Activated CD4-positive, alpha-beta T cell treated with anti-CD3 and anti-CD28 coated beads for 24 hours (primary cell): ENCODE data around the gene DNMT1.
"Not testable (repeated sequence)": the region's sequence is repeated elsewhere in the genome, so short reads cannot be mapped to it uniquely, and the experiment has no call there.

Experiments used
- DNase-seq, 2 donors: peaks; one replicate each; pipeline ENCODE4 v3.0.0-alpha.2; 2020; ENCODE audit warnings: low read depth in 2 of 2

Gene DNMT1

DNA sequence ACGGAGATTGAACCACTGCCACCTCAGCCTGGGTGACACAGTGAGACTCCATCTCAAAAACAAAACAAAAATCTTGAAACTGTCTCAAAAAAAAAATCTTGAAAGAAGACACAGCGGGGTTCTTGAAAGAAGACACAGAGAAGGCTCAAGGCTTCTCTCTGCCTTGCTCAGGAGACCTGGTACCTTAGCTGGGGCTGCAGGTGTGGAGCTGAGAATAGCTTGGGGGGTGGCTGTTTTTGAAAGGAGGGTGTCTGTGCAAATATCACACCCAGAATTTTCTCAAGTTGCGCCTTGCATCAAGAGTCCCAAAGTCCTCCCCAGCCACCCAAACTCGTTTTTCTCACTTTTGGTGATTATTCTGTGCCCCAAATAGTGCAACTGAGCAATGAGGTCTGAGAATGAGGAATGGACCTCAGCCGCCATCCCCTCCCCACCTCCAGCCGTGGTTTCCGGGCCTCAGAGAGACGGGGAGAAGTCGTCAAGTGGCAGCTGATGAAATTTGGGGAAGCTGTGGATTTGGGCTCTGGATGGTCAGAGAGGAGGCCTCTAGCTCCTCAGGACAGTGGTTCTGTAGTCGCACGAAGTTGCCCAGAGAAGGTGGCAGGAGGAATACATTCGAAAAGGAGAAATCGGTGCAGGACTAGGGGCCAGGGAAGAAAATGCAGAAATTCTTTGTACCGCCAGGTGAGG, 27.6 kb upstream of the DNMT1 start:
- DNase-seq, result no peak

DNA sequence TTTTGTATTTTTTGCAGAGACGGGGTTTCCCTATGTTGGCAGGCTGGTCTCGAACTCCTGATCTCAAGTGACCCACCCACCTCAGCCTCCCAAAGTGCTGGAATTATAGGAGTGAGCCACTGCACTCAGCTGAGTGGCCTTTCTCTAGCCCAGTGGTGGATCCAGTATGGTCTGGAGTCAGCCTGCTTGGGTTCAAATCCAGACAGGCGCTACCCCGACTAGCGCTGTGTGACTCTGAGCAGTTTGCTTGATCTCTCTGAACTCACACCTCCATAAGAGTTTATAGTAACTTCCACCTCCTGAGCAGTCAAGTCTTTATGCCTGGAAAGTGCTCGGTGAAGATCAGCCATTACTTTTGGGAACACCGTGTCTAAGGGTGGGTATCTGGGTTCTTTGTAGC, 25.9 kb upstream of the DNMT1 start:
- DNase-seq, result no peak

DNA sequence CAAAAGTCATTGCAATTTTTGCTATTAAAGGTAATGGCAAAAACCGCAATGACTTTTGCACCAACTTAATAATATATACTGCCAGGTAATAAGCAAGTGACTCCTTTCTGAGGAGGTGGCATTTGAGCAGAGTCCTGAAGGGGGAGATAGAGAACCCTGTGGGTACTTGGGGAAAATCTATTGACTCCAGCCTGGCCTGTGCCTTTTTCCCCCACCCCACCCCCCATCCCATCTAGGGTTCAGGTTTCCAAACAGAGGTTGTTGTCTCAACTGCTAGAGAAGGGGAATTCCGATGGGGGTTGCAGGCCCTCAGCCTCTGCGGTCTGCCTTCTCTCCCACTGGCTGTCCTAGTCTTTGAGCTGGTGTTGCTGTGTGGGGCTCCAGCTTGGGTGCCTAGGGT, 24.9 kb upstream of the DNMT1 start:
- no peak for DNase-seq

DNA sequence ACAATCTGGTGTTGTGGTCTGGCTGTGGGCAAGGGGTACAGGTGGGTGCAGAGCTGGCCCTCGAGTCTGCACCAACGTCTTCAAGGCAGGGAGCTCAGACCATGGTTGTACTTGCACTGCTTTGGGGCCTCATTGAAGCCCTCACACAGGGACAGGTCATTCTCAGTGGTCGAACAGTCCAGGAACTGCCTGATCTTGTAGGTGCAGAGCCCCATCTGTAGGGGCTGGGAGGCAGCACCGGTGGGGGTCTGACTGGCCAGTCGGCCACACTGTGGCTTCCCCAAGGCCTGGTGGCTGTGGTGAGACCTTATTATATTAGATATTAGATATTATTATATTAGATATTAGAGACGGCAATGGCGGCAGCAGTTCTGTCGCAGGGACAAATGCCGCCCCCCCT, 22.3 kb upstream of the DNMT1 start:
- DNase-seq, result no peak

DNA sequence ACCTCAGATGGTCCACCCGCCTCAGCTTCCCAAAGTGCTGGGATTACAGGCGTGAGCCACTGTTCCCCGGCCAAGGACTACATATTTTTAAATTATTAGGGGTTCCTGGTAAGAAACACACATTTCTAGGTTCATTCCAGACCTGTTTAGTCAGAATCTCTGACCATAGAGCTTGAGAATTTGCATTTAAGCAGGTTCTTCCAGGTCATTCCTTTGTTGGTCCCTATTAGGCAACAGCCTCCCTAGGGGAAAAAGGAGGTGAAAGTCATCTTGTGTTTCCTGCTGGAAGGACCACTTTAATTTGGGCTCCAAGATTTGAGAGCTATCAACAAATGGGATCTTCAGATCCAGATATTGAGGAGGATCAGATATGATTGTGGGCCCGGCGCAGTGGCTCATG, 20.0 kb upstream of the DNMT1 start:
- no peak for DNase-seq

DNA sequence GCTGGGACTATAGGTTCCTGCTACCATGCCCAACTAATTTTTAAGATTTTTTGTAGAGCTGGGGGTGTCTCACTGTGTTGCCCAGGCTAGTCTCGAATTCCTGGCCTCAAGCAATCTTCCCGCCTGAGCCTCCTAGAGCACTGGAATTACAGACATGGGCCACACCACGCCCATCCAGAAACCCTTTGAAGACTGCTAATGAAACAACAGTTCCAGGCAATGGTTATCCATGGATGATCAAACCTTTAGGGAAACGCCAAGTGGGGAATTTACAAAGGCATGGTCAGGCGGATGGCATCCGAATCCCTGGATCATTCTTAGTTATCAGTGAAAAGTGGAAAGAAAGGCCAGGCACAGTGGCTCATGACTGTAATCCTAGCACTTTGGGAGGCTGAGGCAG, 16.9 kb upstream of the DNMT1 start:
- no peak for DNase-seq

DNA sequence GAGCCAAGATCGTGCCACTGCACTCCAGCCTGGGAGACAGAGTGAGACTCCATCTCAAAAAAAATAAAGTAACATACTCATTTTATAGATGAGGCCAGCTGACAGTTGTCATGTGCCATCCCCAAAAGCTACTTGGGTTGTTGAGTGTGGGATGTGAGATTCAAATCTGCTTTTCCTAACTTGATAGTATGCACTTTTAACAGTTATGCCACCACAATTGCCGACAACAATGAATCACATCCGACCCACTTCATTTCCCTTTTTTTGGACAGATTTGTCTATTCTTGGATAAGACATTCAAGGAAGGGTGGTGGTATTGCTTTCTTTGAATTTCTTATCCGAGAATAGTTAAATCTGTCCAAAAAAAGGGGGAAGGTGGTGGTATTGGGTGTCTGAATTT, 16.3 kb upstream of the DNMT1 start:
- no peak for DNase-seq

DNA sequence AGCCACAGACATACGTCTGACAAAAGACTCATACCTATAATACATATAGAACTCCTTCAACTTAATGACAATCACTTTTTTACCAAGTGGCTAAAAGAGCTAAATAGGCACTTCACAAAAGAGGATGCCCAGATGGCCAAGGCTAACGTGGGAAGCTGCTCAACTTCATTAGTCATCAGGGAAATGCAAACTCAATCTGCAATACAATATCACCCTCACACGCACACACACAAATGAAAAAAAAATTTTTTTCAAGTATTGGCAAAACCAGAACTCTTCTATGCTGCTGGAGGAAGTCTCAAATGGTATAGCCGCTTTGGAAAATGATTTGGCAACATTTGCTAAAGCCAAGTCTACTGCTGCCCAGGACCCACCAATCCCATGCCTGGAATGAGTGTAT, 14.6 kb upstream of the DNMT1 start:
- no peak for DNase-seq

DNA sequence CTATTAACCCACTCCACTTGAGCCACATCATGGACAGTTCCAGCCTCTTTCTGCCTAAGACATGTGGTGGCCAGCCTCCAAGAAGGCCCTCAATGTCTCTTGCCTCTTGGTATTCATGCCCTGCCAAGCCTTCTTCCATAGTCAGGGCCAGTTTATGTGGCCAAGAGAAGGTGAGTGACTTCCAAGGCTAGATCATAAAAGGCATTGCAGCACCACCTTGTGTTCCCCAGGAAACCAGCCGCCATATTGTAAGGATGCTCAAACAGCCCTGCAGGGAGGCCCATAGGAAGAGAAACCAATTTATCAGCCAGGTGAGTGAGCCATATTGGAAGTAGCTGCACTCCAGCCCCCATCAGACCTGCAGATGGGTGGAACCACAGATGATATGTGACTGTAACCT, 12.3 kb upstream of the DNMT1 start:
- DNase-seq, result no peak

DNA sequence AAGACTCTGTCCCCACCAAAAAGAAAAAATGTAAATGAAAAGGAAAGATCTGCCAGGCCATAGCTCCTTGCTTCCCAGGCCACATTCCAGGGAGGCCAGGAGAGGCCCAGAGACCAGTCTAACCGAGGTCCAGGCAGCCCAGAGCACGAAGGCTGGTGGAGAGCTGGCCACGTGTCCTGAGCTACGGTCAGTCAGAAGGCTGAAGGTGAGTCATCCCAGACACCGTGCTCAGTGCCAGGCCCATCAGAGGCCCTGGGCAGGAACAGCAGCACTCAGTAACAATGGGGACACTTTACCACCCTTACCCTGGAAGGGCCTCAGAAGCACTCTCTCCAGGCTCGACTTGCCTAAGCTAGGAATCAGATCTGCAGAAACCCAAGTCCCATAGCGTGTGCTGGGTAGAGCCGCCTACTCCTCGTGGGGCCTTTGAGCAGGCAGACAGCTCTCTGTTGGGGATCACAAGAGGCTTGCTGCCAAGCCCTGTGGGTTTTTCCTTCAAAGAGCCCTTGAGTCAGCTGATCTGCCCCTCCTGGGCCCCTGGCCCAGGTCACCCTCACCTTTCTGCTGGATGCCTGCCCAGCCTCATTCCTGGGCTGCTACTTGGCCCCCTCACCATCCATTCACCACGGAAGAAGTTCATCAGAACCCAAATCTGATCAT, 11.6 kb upstream of the DNMT1 start:
- no peak for DNase-seq

DNA sequence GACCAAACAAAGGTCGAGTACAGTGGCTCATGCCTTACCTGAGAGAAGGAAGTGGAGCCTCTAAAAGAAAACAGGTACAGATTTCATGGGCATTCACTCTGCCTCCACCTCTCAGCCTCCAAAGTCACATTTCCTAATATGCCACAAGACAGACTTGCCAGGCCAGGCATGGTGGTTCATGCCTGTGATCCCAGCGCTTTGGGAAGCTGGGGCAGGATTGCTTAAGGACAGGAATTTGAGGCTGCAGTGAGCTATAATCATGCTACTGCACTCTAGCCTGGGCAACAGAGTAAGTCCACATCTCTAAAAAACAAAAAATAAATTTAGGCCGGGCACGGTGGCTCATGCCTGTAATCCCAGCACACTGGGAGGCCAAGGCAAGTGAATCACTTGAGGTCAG, 10.9 kb upstream of the DNMT1 start:
- no peak for DNase-seq

DNA sequence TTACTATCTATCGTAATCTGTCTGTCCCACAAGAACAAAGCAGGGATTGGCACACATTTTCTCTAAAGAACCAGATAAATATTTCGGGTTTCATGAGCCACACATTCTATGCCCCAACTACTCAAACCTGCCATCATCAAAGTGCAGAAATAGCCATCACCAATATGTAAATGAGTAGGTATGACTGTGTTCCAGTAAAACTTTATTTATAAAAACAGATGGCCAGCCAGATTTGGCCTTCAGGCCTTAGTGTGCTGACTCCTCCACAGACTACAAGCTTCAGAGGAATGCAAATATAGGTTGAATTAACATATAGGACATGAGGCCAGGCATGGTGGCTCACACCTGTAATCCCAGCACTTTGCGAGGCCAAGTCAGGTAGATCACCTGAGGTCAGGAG, 8.9 kb upstream of the DNMT1 start:
- no peak for DNase-seq

DNA sequence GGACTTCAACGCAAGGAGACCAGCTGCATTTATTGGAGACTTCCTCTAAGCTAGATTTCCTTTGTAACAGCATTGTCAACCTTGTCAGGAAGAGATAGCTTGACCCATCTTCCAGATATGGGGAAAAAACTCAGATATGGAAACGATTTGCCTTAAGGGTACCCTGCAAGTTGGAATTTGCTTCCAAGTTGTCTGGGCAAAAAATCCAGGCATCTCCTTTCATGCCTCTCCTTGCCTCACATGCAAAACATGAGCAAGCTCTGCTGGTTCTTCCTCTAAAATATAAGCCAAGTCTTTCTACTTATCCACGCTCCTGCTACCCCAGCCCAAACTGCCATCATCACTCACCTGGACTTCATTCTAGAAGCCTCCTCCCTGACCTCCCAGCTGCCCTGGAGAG, 6.4 kb upstream of the DNMT1 start:
- DNase-seq, result no peak

DNA sequence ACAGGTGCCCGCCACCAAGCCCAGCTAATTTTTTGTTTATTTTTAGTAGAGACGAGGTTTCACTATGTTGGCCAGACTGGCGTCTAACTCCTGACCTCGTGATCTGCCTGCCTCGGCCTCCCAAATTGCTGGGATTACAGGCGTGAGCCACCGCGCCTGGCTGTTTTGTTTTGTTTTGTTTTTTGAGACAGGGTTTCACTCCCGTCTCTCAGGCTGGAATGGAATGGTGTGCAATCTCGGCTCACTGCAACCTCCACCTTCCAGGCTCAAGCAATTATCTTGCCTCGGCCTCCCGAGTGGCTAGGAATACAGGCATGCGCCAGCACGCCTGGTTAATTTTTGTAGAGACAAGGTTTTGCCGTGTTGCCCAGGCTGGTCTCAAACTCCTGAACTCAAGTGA, 5.3 kb upstream of the DNMT1 start:
- not testable (repeated sequence) for DNase-seq

DNA sequence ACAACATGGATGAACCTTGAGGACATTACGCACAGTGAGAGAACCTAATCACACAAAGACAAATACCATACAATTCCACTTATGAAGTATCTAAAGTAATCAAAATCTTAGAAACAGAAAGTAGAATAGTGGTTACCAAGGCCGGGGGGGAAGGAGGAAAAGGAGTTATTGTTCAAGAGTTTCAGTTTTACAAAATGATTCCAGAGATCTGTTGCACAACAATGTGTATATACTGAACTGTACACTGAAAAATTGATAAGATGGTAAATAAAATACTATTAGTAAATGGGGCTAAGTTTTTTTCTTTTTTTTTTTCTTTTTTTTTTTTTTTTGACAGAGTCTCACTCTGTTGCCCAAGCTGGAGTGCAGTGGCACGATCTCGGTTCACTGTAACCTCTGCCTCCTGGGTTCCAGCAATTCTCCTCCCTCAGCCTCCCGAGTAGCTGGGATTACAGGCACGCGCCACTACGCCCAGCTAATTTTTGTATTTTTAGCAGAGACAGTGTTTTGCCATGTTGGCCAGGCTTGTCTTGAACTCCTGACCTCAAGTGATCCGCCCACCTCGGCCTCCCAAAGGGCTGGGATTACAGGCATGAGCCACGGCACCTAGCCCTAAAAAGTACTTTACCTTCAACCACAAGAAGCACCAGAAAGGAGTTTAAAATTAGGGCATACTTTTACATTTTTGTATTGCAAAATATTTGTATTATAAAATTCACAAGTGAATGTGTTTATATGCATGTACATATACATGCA, 4.3 kb upstream of the DNMT1 start:
- DNase-seq, result not testable (repeated sequence)

DNA sequence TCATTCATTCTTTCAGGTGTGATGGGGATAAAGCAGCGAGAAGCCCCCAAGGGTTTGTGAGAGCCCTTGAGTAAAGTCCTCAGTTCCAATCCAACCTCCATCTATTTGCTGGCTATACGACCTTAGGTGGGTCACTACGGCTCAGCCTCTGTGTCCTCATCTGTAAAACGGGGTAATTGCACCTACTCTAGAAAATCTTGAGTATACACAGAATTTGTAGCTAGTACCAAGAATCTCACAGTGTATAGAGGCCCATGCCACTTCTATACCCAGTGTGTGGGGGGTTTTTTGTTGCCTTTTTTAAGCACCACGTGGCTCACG, 406 bp upstream of the DNMT1 start:
- DNase-seq, result no peak

DNA sequence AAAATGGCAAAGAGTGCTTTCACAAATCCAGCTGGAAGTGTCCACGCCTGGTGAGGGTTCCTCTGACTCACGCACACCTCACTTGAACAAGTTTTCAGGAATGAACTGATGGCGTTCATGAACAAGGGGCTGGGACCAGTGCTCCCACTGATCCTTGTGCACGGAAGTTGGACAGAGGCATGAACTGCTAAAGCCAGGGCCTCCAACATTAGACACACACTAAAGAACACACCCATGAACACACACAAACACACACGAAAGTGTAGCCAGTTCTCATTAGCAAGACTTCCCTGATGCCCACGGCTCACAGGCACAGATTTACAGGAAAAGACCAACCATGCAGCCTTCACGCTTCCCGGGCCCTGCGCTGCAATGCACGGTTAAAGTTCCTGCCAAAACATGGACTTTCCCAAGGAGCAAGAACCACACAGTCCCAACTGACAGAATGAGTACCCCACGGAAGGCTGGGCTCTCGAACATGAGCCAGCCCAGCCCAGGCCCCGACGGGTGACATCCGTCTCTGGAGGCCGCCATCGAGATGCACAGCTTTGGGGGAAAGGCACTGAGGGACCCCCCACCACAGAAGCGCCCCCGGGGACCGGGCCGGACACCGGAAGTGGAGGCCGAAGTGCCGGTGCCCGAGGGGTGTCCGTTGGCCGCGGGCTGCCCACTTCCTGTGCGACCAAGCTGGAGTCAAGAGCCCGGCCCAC, 808 bp downstream of the DNMT1 start:
- peak in 1 of 2 donors; percentile 13 for DNase-seq

DNA sequence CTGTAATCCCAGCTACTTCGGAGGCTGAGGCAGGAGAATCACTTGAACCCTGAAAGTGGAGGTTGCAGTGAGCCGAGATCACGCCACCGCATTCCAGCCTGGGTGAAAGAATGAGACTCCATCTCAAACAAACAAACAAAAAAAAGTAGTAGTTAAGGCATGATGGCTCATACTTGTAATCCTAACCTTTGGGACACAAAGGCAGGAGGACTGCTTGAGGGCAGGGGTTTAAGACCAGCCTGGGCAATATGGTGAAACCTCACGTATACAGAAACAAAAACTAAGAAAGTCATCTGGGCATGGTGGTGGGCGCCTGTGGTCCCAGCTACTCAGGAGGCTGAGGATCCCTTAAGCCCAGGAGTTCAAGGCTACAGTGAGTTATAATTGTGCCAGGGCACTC, 1.8 kb downstream of the DNMT1 start:
- DNase-seq, result no peak

DNA sequence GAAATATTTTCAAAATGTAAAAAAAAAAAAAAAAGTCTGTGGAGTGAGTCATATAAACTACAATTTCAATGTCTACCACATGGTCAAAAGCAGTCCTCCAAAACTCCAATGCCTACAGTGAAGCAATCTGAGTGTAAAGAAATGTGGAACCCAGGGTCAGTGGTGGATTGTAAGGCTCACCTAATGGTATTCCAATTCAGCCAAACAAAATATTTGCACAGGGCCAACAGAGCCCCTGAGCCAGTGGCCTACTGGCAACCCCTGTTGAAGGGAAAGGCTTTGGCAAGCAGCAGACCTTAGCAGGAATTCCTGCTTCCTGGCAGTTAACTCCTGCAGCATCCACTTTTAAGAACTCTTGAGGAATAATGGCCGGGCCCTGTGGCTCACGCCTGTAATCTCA, 3.4 kb downstream of the DNMT1 start:
- no peak for DNase-seq

DNA sequence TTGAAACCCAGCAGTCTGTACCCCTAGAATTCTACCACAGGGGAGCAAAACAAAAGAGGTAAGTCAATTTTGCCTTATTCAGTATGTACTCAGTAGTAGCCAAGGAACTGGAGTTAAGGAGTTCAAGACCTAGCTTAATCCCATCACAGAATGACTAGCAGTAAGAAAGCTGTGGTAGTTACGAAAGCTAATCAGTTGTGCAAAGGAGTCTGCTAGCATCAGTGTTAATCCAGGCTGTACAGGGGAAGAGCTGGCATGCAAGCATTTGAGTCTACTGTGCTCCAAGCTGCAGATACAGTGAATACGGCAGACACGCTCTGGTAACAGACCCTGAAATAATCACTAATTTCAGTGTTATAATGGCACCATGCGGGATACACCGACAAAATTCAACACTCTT, 4.7 kb downstream of the DNMT1 start:
- DNase-seq, result no peak

DNA sequence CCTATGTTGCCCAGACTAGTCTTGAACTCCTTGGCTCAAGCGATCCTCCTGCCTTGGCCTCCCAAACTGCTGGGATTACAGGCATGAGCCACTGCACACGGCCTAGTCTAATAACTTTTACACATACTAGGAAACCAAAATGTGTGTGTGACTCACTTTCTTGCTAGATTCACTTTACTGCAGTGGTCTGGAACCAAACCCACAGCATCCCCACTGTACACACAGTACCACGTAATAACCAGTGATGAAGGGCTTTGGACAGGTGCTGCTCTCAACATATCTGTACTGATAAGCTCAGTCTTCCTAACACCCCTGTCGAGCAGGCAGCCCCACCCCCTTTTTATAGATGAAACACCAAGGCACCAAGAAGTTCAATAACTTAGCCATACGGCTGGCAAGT, 5.1 kb downstream of the DNMT1 start:
- no peak for DNase-seq

DNA sequence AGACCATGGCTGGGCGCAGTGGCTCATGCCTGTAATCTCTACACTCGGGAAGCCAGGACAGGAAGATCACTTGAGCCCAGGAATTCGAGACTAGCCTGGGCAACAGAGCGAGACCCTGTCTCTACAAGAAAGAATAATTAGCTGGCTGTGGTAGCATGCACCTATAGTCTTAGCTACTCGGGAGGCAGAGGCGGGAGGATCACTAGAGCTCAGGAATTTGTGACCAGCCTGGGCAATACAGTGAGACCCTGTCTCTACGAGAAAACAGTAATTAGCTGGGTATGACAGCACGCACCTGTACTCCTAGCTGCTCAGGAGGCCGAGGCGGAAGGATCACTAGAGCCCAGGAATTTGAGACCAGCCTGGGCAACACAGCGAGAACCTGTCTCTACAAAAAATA, 7.4 kb downstream of the DNMT1 start:
- no peak for DNase-seq

DNA sequence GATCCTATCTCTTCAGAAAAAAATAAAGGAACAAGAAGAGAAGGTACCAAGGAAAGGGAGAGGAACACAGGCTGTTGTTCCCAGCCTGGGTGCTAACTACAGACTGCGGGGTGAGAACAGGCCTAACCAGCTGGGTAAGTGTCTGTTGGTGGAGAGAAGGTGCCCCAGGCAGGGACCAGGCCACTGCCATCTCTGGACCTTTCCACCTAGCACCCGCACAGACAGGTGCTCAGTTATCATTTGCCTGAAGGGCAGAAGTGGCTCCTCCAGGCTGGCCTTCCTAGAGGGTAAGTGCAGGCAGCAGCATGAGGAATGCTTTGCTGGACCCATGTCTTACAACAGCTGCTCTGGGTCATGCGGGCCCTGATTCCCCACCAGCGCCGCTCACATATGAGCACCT, 10.1 kb downstream of the DNMT1 start:
- DNase-seq, result no peak
